Liver (tissue), 9 donors: Measurements from ENCODE around the gene GHRL. TPM values are rescaled to one million over a fixed set of nuclear protein-coding genes. Genes with fewer than 3 reads are reported as not detected.
A peak's percentile ranks its signal among the peaks of the same experiment; 100 is the strongest.

Experiments
- DNase-seq: peaks from one replicate; pipeline ENCODE4 v3.0.0-alpha.2; 2017; ENCODE audit warnings: low spot score
- H3K27ac ChIP-seq, 2 donors: one replicate each; pipeline ENCODE4 v1.7.0; 2013; ENCODE audit warnings: inconsistent platforms in 2 of 2, low read length in 2 of 2, control low read depth in 1 of 2, low read depth in 1 of 2, mild to moderate bottlenecking in 1 of 2
- H3K27me3 ChIP-seq, 4 donors: one replicate each; pipeline versions ENCODE4 v1.6.1 to v1.7.0; 2013; ENCODE audit warnings: low read length in 3 of 4, inconsistent platforms in 1 of 4, mild to moderate bottlenecking in 1 of 4, moderate library complexity in 1 of 4; ENCODE audit not compliant: control insufficient read depth in 4 of 4, insufficient read depth in 4 of 4
- H3K36me3 ChIP-seq, 4 donors: one replicate each; pipeline versions ENCODE4 v1.6.1 to v1.7.0; 2013; ENCODE audit warnings: low read length in 3 of 4, mild to moderate bottlenecking in 3 of 4, low read depth in 1 of 4, moderate library complexity in 1 of 4; ENCODE audit not compliant: control insufficient read depth in 4 of 4, insufficient read depth in 3 of 4
- H3K4me1 ChIP-seq, 4 donors: one replicate each; pipeline versions ENCODE4 v1.6.1 to v1.7.0; 2013; ENCODE audit warnings: low read length in 3 of 4, mild to moderate bottlenecking in 3 of 4, moderate library complexity in 1 of 4; ENCODE audit not compliant: control insufficient read depth in 4 of 4, insufficient read depth in 4 of 4
- H3K4me3 ChIP-seq, 3 donors: one replicate each; pipeline versions ENCODE4 v1.6.1 to v1.7.0; 2013; ENCODE audit warnings: low read length in 3 of 3, control low read depth in 1 of 3, low read depth in 1 of 3, mild to moderate bottlenecking in 1 of 3
- H3K9ac ChIP-seq, 2 donors: one replicate each; pipeline ENCODE4 v1.7.0; 2013; ENCODE audit warnings: low read length in 2 of 2, mild to moderate bottlenecking in 2 of 2, moderate library complexity in 2 of 2, control low read depth in 1 of 2, low read depth in 1 of 2
- H3K9me3 ChIP-seq, 4 donors: one replicate each; pipeline versions ENCODE4 v1.6.1 to v1.7.0; 2013; ENCODE audit warnings: low read length in 3 of 4; ENCODE audit not compliant: control insufficient read depth in 4 of 4
- ATF3 ChIP-seq: IDR thresholded peaks from 2 replicates; pipeline ENCODE4 v1.6.1; 2016; ENCODE audit warnings: antibody characterized with exemption
- EGR1 ChIP-seq, 2 donors: IDR thresholded peaks; 2 replicates each; pipeline ENCODE4 v1.6.1; 2016 to 2018; ENCODE audit warnings: antibody characterized with exemption in 2 of 2, low read depth in 2 of 2
- FOXA1 ChIP-seq: IDR thresholded peaks from 2 replicates; pipeline ENCODE4 v1.6.1; 2016; ENCODE audit warnings: antibody characterized with exemption
- FOXA2 ChIP-seq: IDR thresholded peaks from 2 replicates; pipeline ENCODE4 v1.6.1; 2016; ENCODE audit warnings: antibody characterized with exemption
- HNF4A ChIP-seq, 2 donors: conservative IDR thresholded peaks; 2 replicates each; pipeline ENCODE4 v1.6.1; 2016; ENCODE audit warnings: antibody characterized with exemption in 2 of 2, mild to moderate bottlenecking in 2 of 2
- HNF4G ChIP-seq: IDR thresholded peaks from 2 replicates; pipeline ENCODE4 v1.6.1; 2016; ENCODE audit warnings: antibody characterized with exemption
- JUND ChIP-seq, 2 donors: IDR thresholded peaks; 2 replicates each; pipeline ENCODE4 v1.6.1; 2016; ENCODE audit warnings: antibody characterized with exemption in 2 of 2
- MAX ChIP-seq: IDR thresholded peaks from 2 replicates; pipeline ENCODE4 v1.6.1; 2016; ENCODE audit warnings: antibody characterized with exemption
- NR2F2 ChIP-seq: IDR thresholded peaks from 2 replicates; pipeline ENCODE4 v1.6.1; 2016; ENCODE audit warnings: antibody characterized with exemption
- RAD21 ChIP-seq, 2 donors: IDR thresholded peaks; 2 replicates each; pipeline ENCODE4 v1.6.1; 2016; ENCODE audit warnings: antibody characterized with exemption in 2 of 2, mild to moderate bottlenecking in 2 of 2
- REST ChIP-seq: IDR thresholded peaks from 2 replicates; pipeline ENCODE4 v1.6.1; 2016; ENCODE audit warnings: antibody characterized with exemption, mild to moderate bottlenecking
- RXRA ChIP-seq, 2 donors: IDR thresholded peaks; 2 replicates each; pipeline ENCODE4 v1.6.1; 2017 to 2018; ENCODE audit warnings: antibody characterized with exemption in 2 of 2, mild to moderate bottlenecking in 1 of 2
- SP1 ChIP-seq: IDR thresholded peaks from 2 replicates; pipeline ENCODE4 v1.6.1; 2018; ENCODE audit warnings: antibody characterized with exemption, mild to moderate bottlenecking
- TAF1 ChIP-seq: conservative IDR thresholded peaks from 2 replicates; pipeline ENCODE4 v1.6.1; 2016; ENCODE audit warnings: antibody characterized with exemption, mild to moderate bottlenecking
- YY1 ChIP-seq: IDR thresholded peaks from 2 replicates; pipeline ENCODE4 v1.6.1; 2016; ENCODE audit warnings: antibody characterized with exemption, mild to moderate bottlenecking
- WGBS: extraction: QIAGEN DNeasy Blood & Tissue Kit; methylation state at CpG from one replicate; pipeline ENCODE4 v1.1.7; 2013; 5-methylcytosine and 5-hydroxymethylcytosine counted together
- polyA plus RNA-seq, 2 donors: library from polyadenylated mRNA; stranded (reverse) in 1 of 2; unstranded in 1 of 2; fragments of 200-250 nt in 1 of 2; fragments of >200 nt in 1 of 2; fragmentation: Nextera tagmentation in 1 of 2; extraction: Ambion mirVana in 1 of 2; gene quantifications; one replicate each; pipeline versions ENCODE4 v1.2.1 to v1.2.3, GENCODE V29; 2013 to 2015
- total RNA-seq, 2 donors: library from RNA; depleted of rRNA; stranded (reverse); fragments of >200 nt; gene quantifications; one replicate each; pipeline ENCODE4 v1.2.3, GENCODE V29; 2014
- TF ChIP-seq, protein P1 (sequence below): fragments of 150-350 bp; IDR thresholded peaks from 2 replicates; pipeline ENCODE4 v1.5.1; 2017; ENCODE audit warnings: improper control_type of control experiment, low read depth, low read length; ENCODE audit not compliant: missing input control
- TF ChIP-seq, protein P2 (sequence below): IDR thresholded peaks from 2 replicates; pipeline ENCODE4 v1.6.1; 2016; ENCODE audit warnings: antibody characterized with exemption
- donor health status: healthy.
- donor health status: healthy.
- donor health status: healthy.
- donor health status: healthy.
- donor health status: healthy.

GHRL gene
- total and polyA plus RNA-seq, 4 donors = 0.08 to 1.3 (median 0.27) TPM

- Histone ChIP-seq H3K27me3 (no peaks in the 10 kb centered on the region), H3K9ac (no peak overlapping the region), H3K9me3 (no peaks in the 10 kb centered on the region), H3K27ac (no peak overlapping the region), H3K4me1 (peaks cover 0 to 7% (median 2%) of the 10 kb centered on the region in 4 donors), H3K4me3 (no peak overlapping the region), H3K36me3 (peaks cover 1 to 20% (median 17%) of the 10 kb centered on the region in 4 donors)
- DNase-seq = no peak
- WGBS = 91% methylated on average over 7 of the region's 7 CpGs
- TF ChIP-seq JUND (IDR thresholded peaks at IDR 0.05) = no peak
- no peak for TF ChIP-seq YY1
- TF ChIP-seq FOXA1 = no peak
- TF ChIP-seq EGR1 (IDR thresholded peaks at IDR 0.05; ENCODE audit: low read depth in 2 of 2) = no peak
- no peak for TF ChIP-seq ATF3
- TF ChIP-seq REST = no peak
- no peak for TF ChIP-seq RAD21 (IDR thresholded peaks at IDR 0.05)
- no peak for TF ChIP-seq SP1
- no peak for TF ChIP-seq HNF4A (conservative IDR thresholded peaks at IDR 0.05)
- no peak for TF ChIP-seq HNF4G
- TF ChIP-seq RXRA (IDR thresholded peaks at IDR 0.05) = no peak
- TF ChIP-seq, protein P1, sequence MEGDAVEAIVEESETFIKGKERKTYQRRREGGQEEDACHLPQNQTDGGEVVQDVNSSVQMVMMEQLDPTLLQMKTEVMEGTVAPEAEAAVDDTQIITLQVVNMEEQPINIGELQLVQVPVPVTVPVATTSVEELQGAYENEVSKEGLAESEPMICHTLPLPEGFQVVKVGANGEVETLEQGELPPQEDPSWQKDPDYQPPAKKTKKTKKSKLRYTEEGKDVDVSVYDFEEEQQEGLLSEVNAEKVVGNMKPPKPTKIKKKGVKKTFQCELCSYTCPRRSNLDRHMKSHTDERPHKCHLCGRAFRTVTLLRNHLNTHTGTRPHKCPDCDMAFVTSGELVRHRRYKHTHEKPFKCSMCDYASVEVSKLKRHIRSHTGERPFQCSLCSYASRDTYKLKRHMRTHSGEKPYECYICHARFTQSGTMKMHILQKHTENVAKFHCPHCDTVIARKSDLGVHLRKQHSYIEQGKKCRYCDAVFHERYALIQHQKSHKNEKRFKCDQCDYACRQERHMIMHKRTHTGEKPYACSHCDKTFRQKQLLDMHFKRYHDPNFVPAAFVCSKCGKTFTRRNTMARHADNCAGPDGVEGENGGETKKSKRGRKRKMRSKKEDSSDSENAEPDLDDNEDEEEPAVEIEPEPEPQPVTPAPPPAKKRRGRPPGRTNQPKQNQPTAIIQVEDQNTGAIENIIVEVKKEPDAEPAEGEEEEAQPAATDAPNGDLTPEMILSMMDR = no peak
- TF ChIP-seq FOXA2 = no peak
- TF ChIP-seq NR2F2 = no peak
- no peak for TF ChIP-seq MAX
- no peak for TF ChIP-seq TAF1
- TF ChIP-seq, protein P2, sequence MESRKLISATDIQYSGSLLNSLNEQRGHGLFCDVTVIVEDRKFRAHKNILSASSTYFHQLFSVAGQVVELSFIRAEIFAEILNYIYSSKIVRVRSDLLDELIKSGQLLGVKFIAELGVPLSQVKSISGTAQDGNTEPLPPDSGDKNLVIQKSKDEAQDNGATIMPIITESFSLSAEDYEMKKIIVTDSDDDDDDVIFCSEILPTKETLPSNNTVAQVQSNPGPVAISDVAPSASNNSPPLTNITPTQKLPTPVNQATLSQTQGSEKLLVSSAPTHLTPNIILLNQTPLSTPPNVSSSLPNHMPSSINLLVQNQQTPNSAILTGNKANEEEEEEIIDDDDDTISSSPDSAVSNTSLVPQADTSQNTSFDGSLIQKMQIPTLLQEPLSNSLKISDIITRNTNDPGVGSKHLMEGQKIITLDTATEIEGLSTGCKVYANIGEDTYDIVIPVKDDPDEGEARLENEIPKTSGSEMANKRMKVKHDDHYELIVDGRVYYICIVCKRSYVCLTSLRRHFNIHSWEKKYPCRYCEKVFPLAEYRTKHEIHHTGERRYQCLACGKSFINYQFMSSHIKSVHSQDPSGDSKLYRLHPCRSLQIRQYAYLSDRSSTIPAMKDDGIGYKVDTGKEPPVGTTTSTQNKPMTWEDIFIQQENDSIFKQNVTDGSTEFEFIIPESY = no peak
These were observed 36.9 kb downstream of the GHRL start for GRCh38 chr3:10255835-10256234.

DNA sequence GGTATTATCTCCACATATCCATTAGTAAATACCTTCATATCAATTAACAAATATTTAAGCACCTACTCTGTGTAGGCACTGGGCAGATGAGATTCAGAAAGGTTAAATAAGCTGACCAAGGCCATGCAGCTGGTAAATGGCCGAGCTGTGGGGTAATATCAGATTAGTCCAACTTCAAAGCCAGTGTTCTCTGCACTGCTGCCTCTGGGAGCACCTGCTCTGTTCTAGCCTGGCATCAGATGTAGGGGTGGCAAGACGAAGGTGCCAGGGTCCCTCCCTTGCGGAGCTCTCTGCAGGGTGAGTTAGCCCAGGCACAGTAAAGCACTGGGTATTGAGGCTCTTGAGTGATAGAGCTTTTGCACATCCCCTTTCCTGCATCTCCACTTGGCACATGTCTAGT, 39.0 kb downstream of the GHRL start:
- Histone ChIP-seq H3K4me1 (peaks cover 0 to 23% (median 15%) of the 10 kb centered on the region in 4 donors), H3K36me3 (peaks cover 1 to 8% (median 7%) of the 10 kb centered on the region in 4 donors), H3K9me3 (no peaks in the 10 kb centered on the region), H3K27me3 (no peaks in the 10 kb centered on the region), H3K4me3 (no peak overlapping the region), H3K27ac (no peak overlapping the region), H3K9ac (no peak overlapping the region)
- peak; percentile 33 to 43 for TF ChIP-seq HNF4A (conservative IDR thresholded peaks at IDR 0.05)
- no peak for TF ChIP-seq EGR1 (IDR thresholded peaks at IDR 0.05; ENCODE audit: low read depth in 2 of 2)
- DNase-seq = no peak
- 85% methylated on average over 3 of the region's 3 CpGs for WGBS
